ENCODE data around the gene ARHGAP5. TPM values are rescaled to one million over a fixed set of nuclear protein-coding genes. Genes with fewer than 3 reads are reported as not detected.

The ARHGAP5 gene
- total RNA-seq, 4 donors from 2014 or later: 85.8 to 167 (median 104) TPM

DNA sequence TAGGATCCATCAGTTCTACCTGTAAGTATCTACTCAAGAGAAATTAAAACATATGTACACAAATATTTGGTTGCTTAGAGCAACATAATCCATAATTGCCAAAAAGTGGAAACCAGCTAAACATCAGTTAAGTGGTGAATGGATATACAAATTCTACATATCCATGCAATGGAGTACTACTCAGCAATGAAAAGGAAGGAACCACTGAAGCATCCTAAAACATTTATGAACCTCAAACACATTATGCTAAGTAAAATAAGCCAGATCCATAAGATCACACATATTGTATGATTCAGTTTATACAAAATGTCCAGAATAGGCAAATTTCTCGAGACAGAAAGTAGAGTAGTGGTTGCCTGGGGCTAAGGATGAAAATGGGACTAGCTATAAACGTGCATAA is 8.4 kb upstream of the ARHGAP5 start:
- TF ChIP-seq, protein P1, sequence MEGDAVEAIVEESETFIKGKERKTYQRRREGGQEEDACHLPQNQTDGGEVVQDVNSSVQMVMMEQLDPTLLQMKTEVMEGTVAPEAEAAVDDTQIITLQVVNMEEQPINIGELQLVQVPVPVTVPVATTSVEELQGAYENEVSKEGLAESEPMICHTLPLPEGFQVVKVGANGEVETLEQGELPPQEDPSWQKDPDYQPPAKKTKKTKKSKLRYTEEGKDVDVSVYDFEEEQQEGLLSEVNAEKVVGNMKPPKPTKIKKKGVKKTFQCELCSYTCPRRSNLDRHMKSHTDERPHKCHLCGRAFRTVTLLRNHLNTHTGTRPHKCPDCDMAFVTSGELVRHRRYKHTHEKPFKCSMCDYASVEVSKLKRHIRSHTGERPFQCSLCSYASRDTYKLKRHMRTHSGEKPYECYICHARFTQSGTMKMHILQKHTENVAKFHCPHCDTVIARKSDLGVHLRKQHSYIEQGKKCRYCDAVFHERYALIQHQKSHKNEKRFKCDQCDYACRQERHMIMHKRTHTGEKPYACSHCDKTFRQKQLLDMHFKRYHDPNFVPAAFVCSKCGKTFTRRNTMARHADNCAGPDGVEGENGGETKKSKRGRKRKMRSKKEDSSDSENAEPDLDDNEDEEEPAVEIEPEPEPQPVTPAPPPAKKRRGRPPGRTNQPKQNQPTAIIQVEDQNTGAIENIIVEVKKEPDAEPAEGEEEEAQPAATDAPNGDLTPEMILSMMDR (IDR thresholded peaks at IDR 0.05): no peak
- TF ChIP-seq POLR2A (IDR thresholded peaks at IDR 0.05): no peak
- no peak for TF ChIP-seq EP300 (IDR thresholded peaks at IDR 0.05)
- Histone ChIP-seq H3K27ac (no peak overlapping the region), H3K9me3 (no peaks in the 10 kb centered on the region), H3K4me3 (no peak overlapping the region), H3K27me3 (no peaks in the 10 kb centered on the region), H3K4me1 (peaks cover 0 to 17% (median 6%) of the 10 kb centered on the region in 4 donors), H3K36me3 (no peaks in the 10 kb centered on the region)
- WGBS, 2 donors: 82 to 89% methylated on average over 2 of the region's 2 CpGs
- DNase-seq (ENCODE audit: low spot score in 2 of 2): no peak

DNA sequence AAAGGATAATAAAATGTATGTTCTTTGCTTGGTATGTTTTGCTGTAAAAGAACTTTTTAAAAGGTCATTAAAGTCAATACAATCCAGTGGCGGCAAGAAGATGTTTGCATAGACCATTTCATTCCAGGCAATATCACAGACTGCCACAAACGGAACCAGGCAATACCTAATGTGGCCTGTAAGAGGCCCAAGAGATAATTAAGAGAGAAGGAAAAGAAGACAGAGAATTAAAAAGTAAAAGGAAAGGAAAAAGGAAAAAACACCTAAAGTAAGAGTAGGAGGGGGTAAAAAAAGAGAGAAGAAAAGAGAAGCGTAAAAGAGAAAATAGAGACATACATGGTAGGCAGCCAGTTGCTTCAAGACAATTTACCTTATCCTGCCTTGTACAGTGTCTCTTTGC is 6.8 kb upstream of the ARHGAP5 start:
- H3K4me3 ChIP-seq: no peak overlapping the region
- peaks cover 0 to 32% (median 9%) of the 10 kb centered on the region in 4 donors for H3K4me1 ChIP-seq
- TF ChIP-seq, protein P1 (IDR thresholded peaks at IDR 0.05): no peak
- TF ChIP-seq EP300 (IDR thresholded peaks at IDR 0.05) (no peak), POLR2A (IDR thresholded peaks at IDR 0.05) (no peak)
- H3K36me3 ChIP-seq: no peaks in the 10 kb centered on the region
- H3K27ac ChIP-seq: no peak overlapping the region
- 89 to 91% methylated on average over 3 of the region's 3 CpGs for WGBS, 2 donors
- no peak for DNase-seq (ENCODE audit: low spot score in 2 of 2)
- no peaks in the 10 kb centered on the region for H3K9me3 ChIP-seq
- H3K27me3 ChIP-seq: no peaks in the 10 kb centered on the region

DNA sequence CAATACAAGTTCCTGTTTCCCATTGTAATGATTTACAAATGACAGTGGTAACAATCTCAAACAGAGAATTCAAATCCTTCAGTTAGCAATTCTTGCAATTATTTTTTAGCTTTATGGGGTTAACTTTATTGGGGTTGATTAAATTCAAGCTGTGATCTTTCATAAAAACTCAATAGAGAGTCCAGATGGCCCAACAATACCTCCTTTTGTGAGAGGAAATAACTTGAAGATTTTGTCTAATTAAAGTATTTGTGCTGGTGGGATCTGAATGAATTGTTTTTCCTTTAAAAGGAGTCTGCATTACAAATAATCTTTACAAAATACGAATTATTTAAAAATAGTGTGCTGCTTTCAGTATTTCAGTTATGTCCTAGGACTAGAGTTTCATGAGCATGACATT is 4.4 kb upstream of the ARHGAP5 start:
- Histone ChIP-seq H3K4me1 (peaks cover 0 to 37% (median 10%) of the 10 kb centered on the region in 4 donors), H3K4me3 (no peak overlapping the region), H3K27ac (peak overlapping the region in 3 of 4 donors; percentile 15 to 68 (median 27)), H3K36me3 (no peaks in the 10 kb centered on the region), H3K9me3 (no peaks in the 10 kb centered on the region), H3K27me3 (no peaks in the 10 kb centered on the region)
- 45 to 46% methylated on average over 1 of the region's 1 CpG for WGBS, 2 donors
- TF ChIP-seq EP300 (IDR thresholded peaks at IDR 0.05) (no peak), POLR2A (IDR thresholded peaks at IDR 0.05) (no peak)
- TF ChIP-seq, protein P1 (IDR thresholded peaks at IDR 0.05): no peak
- DNase-seq (ENCODE audit: low spot score in 2 of 2): no peak

DNA sequence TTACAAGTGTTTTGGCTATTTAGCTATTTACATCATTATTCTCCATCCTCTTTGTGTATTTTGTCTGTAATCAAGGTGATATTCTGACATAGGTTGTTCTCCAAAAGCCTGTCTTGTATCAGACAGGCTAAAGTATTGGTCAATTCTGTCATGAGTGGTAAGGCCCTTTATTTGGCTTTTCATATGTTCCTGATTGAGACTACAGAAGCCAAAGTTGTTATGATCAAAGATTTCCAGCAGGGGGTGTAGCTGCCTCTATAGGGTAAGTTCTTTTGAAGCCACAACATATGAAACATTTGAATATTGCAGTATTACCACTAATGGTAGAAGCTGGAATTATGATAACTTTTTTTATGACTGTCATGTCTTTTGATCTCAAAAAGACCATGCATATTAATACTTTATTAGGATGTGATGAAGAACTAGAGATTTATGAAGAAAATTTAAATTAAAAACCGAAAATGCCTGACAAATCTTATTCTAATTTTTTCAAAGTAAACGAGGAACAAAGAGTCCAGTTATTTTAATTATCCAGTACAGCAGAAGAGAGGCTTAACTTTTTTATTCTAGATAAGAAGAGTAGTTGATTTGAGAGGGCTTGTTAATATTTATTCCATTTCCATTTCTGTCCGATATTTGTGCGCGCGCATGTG is 3.4 kb upstream of the ARHGAP5 start:
- Histone ChIP-seq H3K27me3 (no peaks in the 10 kb centered on the region), H3K4me1 (peaks cover 0 to 40% (median 10%) of the 10 kb centered on the region in 4 donors), H3K4me3 (no peak overlapping the region), H3K9me3 (no peaks in the 10 kb centered on the region), H3K36me3 (no peaks in the 10 kb centered on the region), H3K27ac (peak overlapping the region in 3 of 4 donors; percentile 15 to 68 (median 40))
- WGBS, 2 donors: 88 to 92% methylated on average over 6 of the region's 6 CpGs
- no peak for TF ChIP-seq EP300 (IDR thresholded peaks at IDR 0.05)
- TF ChIP-seq, protein P1 (IDR thresholded peaks at IDR 0.05): peak; percentile 57 to 71 (median 66)
- peak in 1 of 2 donors; percentile 79 for DNase-seq (ENCODE audit: low spot score in 2 of 2)

DNA sequence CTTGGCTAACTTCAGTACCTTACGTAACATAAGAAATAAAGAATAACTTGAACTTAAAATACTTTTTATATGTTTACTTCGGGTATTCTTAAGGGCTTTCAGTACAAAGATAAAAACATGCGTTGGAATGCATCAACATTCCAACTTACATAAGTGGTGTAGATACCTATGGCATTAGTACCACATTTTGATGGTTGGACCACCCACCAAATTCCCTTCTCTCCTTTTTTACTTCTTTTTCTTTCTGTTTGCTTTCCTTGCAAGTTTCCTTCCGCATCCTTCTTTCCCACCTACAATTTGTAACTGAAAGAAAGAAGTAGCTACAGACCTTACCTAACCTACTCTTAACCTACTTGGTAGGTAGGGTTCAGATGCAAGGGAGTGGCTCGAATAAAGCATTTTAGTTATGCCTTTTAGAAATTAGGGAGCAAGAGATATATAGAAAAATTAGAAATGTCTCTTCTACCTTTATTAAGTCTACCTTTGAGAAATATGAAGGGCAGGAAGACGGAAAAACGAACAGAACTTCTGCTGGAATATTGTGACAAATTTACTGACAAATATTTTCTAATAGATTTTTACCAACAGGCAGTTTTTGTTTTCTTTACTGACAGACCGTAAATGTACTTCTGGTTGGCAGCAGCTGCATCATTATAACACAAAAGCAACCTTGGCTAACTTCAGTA is 2.1 kb upstream of the ARHGAP5 start:
- H3K27ac ChIP-seq: peak overlapping the region; percentile 15 to 98 (median 98)
- H3K4me1 ChIP-seq: peaks cover 0 to 54% (median 14%) of the 10 kb centered on the region in 4 donors
- TF ChIP-seq, protein P1 (IDR thresholded peaks at IDR 0.05): no peak
- TF ChIP-seq EP300 (IDR thresholded peaks at IDR 0.05) (no peak), POLR2A (IDR thresholded peaks at IDR 0.05) (no peak)
- WGBS, 2 donors: 64 to 73% methylated on average over 8 of the region's 8 CpGs
- no peaks in the 10 kb centered on the region for H3K27me3 ChIP-seq
- H3K4me3 ChIP-seq: peak overlapping the region in 3 of 4 donors; percentile 58 to 80 (median 73)
- H3K36me3 ChIP-seq: no peaks in the 10 kb centered on the region
- H3K9me3 ChIP-seq: no peaks in the 10 kb centered on the region
- DNase-seq (ENCODE audit: low spot score in 2 of 2): no peak
